ENCODE data around the gene PLK3.
"Not testable (repeated sequence)": the region's sequence is repeated elsewhere in the genome, so short reads cannot be mapped to it uniquely, and the experiment has no call there.

The PLK3 gene

GRCh38 chr1:44799770-44800584, at the start of gene PLK3:
Gene PLK3, plus strand, starts transcription at chr1:44800377. Its CDS starts 87 bp downstream, at chr1:44800464.
- DNase-seq = peak; percentile 94

GRCh38 chr1:44757420-44757819, 42.8 kb upstream of the PLK3 start:
- DNase-seq = no peak

GRCh38 chr1:44759077-44759476, 41.1 kb upstream of the PLK3 start:
- DNase-seq = no peak

GRCh38 chr1:44760876-44761275, 39.3 kb upstream of the PLK3 start:
- no peak for DNase-seq

GRCh38 chr1:44766421-44766820, 33.8 kb upstream of the PLK3 start:
- not testable (repeated sequence) for DNase-seq

- DNase-seq = peak; percentile 71
Measured at GRCh38 chr1:44775078-44775929, 24.9 kb upstream of the PLK3 start, which contains the start of gene RPS8. Gene RPS8, plus strand, starts transcription at chr1:44775540. Its CDS starts 57 bp downstream, at chr1:44775597.

- DNase-seq = no peak
Measured at GRCh38 chr1:44775930-44776729, 24.0 kb upstream of the PLK3 start.

GRCh38 chr1:44776730-44777068, 23.5 kb upstream of the PLK3 start:
- no peak for DNase-seq

GRCh38 chr1:44777547-44777946, 22.6 kb upstream of the PLK3 start:
- DNase-seq = no peak

- DNase-seq = no peak
Measured at GRCh38 chr1:44777969-44778635, 22.1 kb upstream of the PLK3 start.

GRCh38 chr1:44778705-44779576, 21.2 kb upstream of the PLK3 start:
- DNase-seq = no peak

GRCh38 chr1:44780583-44781121, 19.5 kb upstream of the PLK3 start:
- no peak for DNase-seq

- no peak for DNase-seq
Measured at GRCh38 chr1:44783697-44784093, 16.5 kb upstream of the PLK3 start.

GRCh38 chr1:44784094-44785028, 15.8 kb upstream of the PLK3 start:
- DNase-seq = no peak

- no peak for DNase-seq
Measured at GRCh38 chr1:44785029-44785380, 15.2 kb upstream of the PLK3 start.

- DNase-seq = no peak
Measured at GRCh38 chr1:44785501-44786137, 14.6 kb upstream of the PLK3 start.

- no peak for DNase-seq
Measured at GRCh38 chr1:44786138-44786840, 13.9 kb upstream of the PLK3 start.

- DNase-seq = no peak
Measured at GRCh38 chr1:44786841-44787426, 13.2 kb upstream of the PLK3 start.

GRCh38 chr1:44787506-44787905, 12.7 kb upstream of the PLK3 start:
- no peak for DNase-seq
